ENCODE measurements around the gene CIRBP. TPM values are rescaled to one million over a fixed set of nuclear protein-coding genes. Genes with fewer than 3 reads are reported as not detected.
A peak's percentile ranks its signal among the peaks of the same experiment; 100 is the strongest.

CIRBP gene
- total and polyA plus RNA-seq, 3 experiments from 2014 or later: 238 to 258 (median 253) TPM

DNA sequence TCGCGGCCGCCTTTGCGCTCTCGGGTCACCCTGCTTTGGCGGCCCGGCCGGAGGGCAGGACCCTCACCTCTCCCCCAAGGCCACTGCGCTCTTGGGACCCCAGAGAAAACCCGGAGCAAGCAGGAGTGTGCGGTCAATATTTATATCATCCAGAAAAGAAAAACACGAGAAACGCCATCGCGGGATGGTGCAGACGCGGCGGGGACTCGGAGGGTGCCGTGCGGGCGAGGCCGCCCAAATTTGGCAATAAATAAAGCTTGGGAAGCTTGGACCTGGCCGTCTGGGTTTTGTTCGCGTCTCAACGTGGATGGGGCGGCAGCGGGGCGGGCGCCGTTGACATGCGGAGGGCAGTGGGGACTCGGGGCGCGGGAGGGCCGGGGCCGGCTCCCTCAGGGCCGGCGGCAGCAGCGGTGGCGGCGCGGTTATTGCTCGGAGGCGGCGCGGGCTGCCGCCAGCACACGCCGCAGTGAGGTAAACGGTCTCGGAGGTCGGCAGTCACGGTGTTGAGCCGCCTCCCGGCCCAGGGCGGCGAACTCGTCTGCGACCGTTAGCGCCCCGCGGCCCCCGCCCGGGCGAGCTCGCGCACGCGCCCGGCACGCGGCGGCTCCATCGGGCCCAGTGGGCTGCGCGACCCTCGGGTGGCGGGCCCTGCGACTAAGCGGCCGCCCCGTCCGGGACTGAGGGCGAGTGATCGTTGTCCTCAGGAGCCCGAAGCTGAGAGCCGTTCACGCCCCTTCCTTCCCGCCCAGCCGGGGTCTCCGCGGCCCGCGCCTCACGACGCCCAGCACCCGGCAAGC, 40.8 kb upstream of the CIRBP start:
- Mint-ChIP-seq H3K4me1 (peaks cover 0 to 4% (median 0%) of the 10 kb centered on the region in 3 donors), H3K4me3 (no peak overlapping the region), H3K27ac (no peak overlapping the region), H3K9me3 (no peaks in the 10 kb centered on the region), H3K27me3 (no peaks in the 10 kb centered on the region), H3K36me3 (peaks cover 0 to 4% (median 0%) of the 10 kb centered on the region in 3 donors)
- ChIA-PET POLR2A (interaction anchor here (0.6 to 0.7 kb wide), 2 partner anchors 17 to 510 kb away, joined by 3 read pairs; no protein-coding TSS in a partner anchor), CTCF (no interaction called here)
- Histone ChIP-seq H3K9me3 (ENCODE audit: low read length) (no peaks in the 10 kb centered on the region), H3K36me3 (ENCODE audit: insufficient read depth, low read length) (no peaks in the 10 kb centered on the region), H3K4me3 (ENCODE audit: low read length) (no peak overlapping the region), H3K27me3 (ENCODE audit: insufficient read depth, low read length, poor library complexity, severe bottlenecking) (no peaks in the 10 kb centered on the region), H3K27ac (ENCODE audit: low read depth, low read length) (no peak overlapping the region), H3K4me1 (ENCODE audit: insufficient read depth, low read length) (no peaks in the 10 kb centered on the region)
- DNase-seq: no peak

DNA sequence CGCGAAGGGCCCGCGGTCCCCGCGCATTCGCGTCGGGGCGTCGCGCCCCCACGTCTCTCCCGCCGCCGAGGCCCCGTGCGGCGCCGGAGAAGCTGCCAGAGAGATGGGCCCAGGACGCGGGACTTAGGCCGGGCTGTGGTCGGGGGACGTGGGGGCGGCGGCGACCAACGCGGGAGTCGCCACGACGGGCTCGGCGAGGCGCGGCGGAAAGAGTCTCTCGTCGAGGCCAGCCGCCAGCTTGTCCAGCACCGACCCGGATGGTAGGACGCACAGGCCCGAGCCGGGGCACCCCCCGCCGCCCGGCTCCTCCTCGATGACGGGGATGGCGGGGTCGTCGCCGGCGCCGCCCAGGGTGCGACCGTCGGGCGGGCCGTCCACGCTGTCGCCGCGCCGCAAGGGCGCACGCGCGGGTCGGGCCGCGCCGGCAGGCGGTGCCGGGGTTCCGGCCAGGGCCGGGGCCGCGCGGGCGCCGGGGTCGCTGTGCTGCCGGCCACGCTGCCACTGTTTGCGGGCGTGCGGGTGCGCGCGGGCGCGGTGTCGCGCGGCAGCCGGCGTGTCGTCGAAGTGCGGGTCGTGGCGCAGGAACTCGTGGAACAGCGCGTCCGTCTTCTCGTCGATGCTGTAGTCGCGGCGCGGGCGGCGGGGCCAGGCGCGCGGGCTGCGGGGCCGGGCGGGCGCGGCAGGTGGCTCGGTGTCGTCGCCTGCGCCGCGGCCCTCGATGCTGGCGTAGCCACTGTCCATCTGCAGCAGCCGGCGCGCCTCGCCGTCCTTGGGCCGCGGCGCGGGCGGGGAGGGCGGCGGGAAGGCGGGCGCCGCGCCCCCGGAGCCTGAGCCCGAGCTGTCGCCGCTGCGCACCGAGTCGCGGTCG, 39.8 kb upstream of the CIRBP start:
- no peaks in the 10 kb centered on the region for H3K27me3 Mint-ChIP-seq
- no peak overlapping the region for H3K4me3 Mint-ChIP-seq
- no peak for DNase-seq
- peaks cover 0 to 4% (median 0%) of the 10 kb centered on the region in 3 donors for H3K36me3 Mint-ChIP-seq
- no peaks in the 10 kb centered on the region for H3K36me3 ChIP-seq (ENCODE audit: insufficient read depth, low read length)
- no peaks in the 10 kb centered on the region for H3K27me3 ChIP-seq (ENCODE audit: insufficient read depth, low read length, poor library complexity, severe bottlenecking)
- POLR2A ChIA-PET: no interaction called here
- no peak overlapping the region for H3K27ac Mint-ChIP-seq
- no peaks in the 10 kb centered on the region for H3K4me1 ChIP-seq (ENCODE audit: insufficient read depth, low read length)
- peaks cover 0 to 4% (median 0%) of the 10 kb centered on the region in 3 donors for H3K4me1 Mint-ChIP-seq
- H3K9me3 ChIP-seq (ENCODE audit: low read length): no peaks in the 10 kb centered on the region
- no peak overlapping the region for H3K4me3 ChIP-seq (ENCODE audit: low read length)
- no peak overlapping the region for H3K27ac ChIP-seq (ENCODE audit: low read depth, low read length)
- CTCF ChIA-PET: no interaction called here
- H3K9me3 Mint-ChIP-seq: no peaks in the 10 kb centered on the region

DNA sequence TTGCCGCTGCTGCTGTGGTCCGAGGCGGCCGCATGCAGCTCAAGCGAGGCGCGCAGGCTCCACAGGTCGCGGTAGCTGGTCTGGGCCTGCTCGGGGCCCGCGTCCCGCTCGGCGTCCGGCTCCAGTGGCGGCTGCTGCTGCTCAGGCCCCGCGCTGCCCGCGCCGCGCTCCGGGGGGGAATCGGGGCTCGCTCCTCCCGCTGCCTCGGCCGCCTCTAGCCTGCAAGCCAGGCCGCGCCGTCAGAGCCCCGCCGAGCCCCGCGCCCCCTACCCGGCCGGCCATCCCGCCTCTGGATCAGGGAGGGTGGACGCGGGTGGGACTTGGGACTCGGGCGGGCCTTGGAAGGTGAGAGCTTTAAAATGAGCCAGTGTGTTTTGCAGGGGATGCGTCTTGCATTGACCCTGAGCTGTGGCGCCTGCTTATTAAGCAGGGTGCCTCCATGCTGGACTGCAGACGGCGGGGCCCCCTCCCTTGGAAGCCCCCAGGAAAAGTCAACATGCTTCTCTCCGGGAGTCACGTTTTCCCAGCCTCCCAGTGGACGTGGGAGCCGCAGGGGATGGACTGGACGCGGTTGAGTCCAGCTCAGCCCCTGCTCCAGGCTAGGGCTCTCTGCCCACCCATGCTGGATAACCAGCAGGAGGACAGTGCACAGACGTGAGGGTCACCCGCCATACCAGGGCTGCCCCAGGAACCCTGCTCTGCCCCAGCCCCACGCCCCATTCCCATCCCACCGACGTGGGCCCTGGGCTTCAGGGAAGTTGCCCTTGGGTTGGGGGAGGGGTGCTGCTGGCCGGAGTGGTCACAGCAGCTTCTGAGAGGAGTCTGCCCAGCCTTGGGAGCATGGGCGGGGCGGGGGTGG, 39.0 kb upstream of the CIRBP start:
- Mint-ChIP-seq H3K36me3 (peaks cover 0 to 4% (median 0%) of the 10 kb centered on the region in 3 donors), H3K27me3 (no peaks in the 10 kb centered on the region), H3K27ac (no peak overlapping the region), H3K9me3 (no peaks in the 10 kb centered on the region), H3K4me1 (peaks cover 0 to 4% (median 0%) of the 10 kb centered on the region in 3 donors), H3K4me3 (no peak overlapping the region)
- no peaks in the 10 kb centered on the region for H3K27me3 ChIP-seq (ENCODE audit: insufficient read depth, low read length, poor library complexity, severe bottlenecking)
- no peaks in the 10 kb centered on the region for H3K4me1 ChIP-seq (ENCODE audit: insufficient read depth, low read length)
- POLR2A ChIA-PET: no interaction called here
- DNase-seq: peak in 1 of 5 donors; percentile 46
- no peaks in the 10 kb centered on the region for H3K9me3 ChIP-seq (ENCODE audit: low read length)
- no peak overlapping the region for H3K27ac ChIP-seq (ENCODE audit: low read depth, low read length)
- no peak overlapping the region for H3K4me3 ChIP-seq (ENCODE audit: low read length)
- H3K36me3 ChIP-seq (ENCODE audit: insufficient read depth, low read length): no peaks in the 10 kb centered on the region
- CTCF ChIA-PET: no interaction called here

DNA sequence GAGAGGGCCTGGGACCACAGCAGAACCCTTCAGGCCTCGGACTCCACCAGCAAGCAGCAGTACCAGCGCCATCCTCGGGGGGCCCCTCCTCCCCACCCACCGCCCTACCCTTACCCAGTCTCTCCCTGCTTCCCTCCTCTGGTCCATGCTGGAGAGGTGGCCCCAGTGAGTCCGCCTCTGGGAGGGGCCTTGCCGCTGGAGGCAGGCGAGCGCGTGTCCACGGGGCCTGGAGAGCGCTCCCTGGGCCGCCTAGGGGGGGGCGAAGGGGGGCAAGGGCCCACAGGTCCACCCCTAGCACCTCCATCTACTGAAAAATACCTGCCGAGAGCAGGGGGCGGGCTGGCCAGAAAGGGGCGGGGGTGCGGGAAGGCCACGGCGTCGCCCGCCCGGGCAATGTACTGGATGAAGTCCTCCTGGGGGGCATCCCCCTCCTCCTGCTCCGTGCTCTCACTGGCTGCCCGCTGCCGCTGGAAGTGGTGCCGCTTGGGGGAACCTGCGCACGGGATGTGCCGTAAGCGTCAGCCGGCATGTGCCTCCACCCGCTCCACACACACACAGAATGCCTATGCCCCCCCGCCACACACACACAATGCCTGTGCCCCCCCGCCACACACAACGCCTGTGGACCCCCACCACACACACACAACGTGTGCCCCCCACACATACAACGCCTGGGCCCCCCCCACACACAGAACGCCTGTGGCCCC, 38.2 kb upstream of the CIRBP start:
- H3K4me3 ChIP-seq (ENCODE audit: low read length): no peak overlapping the region
- H3K36me3 ChIP-seq (ENCODE audit: insufficient read depth, low read length): no peaks in the 10 kb centered on the region
- no peak overlapping the region for H3K4me3 Mint-ChIP-seq
- no peaks in the 10 kb centered on the region for H3K9me3 Mint-ChIP-seq
- peaks cover 0 to 4% (median 0%) of the 10 kb centered on the region in 3 donors for H3K36me3 Mint-ChIP-seq
- H3K9me3 ChIP-seq (ENCODE audit: low read length): no peaks in the 10 kb centered on the region
- no peaks in the 10 kb centered on the region for H3K4me1 ChIP-seq (ENCODE audit: insufficient read depth, low read length)
- peaks cover 0 to 4% (median 0%) of the 10 kb centered on the region in 3 donors for H3K4me1 Mint-ChIP-seq
- no peak overlapping the region for H3K27ac ChIP-seq (ENCODE audit: low read depth, low read length)
- no peak overlapping the region for H3K27ac Mint-ChIP-seq
- CTCF ChIA-PET: no interaction called here
- peaks cover 0 to 1% of the 10 kb centered on the region in 2 donors for H3K27me3 Mint-ChIP-seq
- POLR2A ChIA-PET: no interaction called here
- no peak for DNase-seq
- no peaks in the 10 kb centered on the region for H3K27me3 ChIP-seq (ENCODE audit: insufficient read depth, low read length, poor library complexity, severe bottlenecking)

DNA sequence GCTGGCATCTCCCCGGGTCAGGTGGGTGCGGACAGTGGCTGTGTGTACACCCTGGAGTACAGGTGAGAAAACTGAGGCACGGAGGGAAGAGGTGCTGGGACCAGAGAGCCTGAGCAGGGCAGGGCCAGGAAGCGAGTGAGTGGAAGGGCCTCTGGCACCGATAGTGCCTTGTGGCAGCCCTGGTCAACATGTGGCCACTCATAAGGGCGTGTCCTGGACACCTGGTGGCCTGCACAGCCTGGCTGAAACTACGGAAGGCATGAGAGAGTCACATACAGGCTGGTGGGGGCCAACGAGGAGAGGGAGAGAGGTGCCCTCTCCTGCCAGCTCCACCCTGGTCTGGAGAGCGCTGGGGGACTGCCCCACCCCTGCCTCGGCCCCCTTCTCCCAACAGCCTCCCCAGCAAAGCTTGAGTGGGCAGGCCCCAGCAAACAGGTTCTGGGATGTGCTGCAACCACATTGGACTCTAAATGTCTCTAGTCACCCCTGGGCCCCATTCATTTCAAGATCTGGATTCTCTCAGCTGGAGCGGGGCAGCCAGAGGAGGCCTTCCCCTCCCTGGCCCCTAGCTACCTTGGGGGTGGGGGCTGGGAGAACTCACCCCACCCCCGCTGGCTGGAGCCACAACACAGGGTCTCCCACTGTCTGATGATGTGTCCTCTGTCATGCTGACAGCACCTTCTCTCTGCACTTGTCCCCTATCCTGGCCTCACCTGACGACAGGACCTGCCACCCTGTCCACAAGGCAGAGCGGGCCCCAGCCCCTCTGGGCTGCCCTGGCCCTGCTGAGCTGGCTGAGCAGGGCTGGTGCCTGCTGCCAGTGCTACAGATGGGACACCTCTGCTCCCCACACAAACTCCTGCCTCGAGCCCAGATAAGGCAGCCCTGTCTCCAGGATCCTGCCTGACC, 37.1 kb upstream of the CIRBP start:
- Histone ChIP-seq H3K4me3 (ENCODE audit: low read length) (no peak overlapping the region), H3K36me3 (ENCODE audit: insufficient read depth, low read length) (no peaks in the 10 kb centered on the region), H3K9me3 (ENCODE audit: low read length) (no peaks in the 10 kb centered on the region), H3K27me3 (ENCODE audit: insufficient read depth, low read length, poor library complexity, severe bottlenecking) (no peaks in the 10 kb centered on the region), H3K27ac (ENCODE audit: low read depth, low read length) (no peak overlapping the region), H3K4me1 (ENCODE audit: insufficient read depth, low read length) (no peaks in the 10 kb centered on the region)
- no peak for DNase-seq
- ChIA-PET POLR2A (interaction anchor here (1.0 kb wide), 1 partner anchor 37 kb away, joined by 3 read pairs; the partner anchor contains the start of gene CIRBP), CTCF (interaction anchor here (0.9 to 1.2 kb wide), 2 partner anchors 34 to 118 kb away, joined by 3 to 4 read pairs; no protein-coding TSS in a partner anchor)
- Mint-ChIP-seq H3K27me3 (peaks cover 0 to 1% of the 10 kb centered on the region in 2 donors), H3K27ac (peak overlapping the region in 5 of 8 donors; percentile 35 to 78 (median 55)), H3K36me3 (peaks cover 0 to 4% (median 0%) of the 10 kb centered on the region in 3 donors), H3K9me3 (no peaks in the 10 kb centered on the region), H3K4me1 (peaks cover 0 to 4% (median 0%) of the 10 kb centered on the region in 3 donors), H3K4me3 (peak overlapping the region in 1 of 7 donors; percentile 68)

DNA sequence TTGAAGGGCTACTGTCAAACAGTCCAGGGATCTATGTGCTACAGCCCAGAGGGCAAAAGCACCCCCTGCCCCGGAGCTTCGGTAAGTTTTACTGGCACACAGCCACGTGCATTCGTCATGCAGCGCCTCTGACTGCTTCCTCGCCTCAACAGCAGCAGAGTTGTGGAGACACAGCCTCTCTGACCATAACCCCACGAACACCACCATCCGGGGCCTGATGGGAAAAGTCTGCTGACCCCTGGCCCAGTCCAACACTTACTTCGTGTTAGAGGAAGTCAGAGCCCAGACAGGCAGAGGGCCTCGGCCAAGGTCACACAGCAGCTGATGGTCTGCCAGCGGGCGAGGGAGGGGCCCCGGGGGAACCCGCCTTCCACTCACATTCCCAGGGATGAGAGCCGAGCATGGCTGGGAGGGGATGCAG, 36.5 kb upstream of the CIRBP start:
- no peak for DNase-seq
- no peaks in the 10 kb centered on the region for H3K36me3 Mint-ChIP-seq
- Histone ChIP-seq H3K4me3 (ENCODE audit: low read length) (no peak overlapping the region), H3K4me1 (ENCODE audit: insufficient read depth, low read length) (no peaks in the 10 kb centered on the region), H3K9me3 (ENCODE audit: low read length) (no peaks in the 10 kb centered on the region), H3K36me3 (ENCODE audit: insufficient read depth, low read length) (no peaks in the 10 kb centered on the region), H3K27ac (ENCODE audit: low read depth, low read length) (no peak overlapping the region), H3K27me3 (ENCODE audit: insufficient read depth, low read length, poor library complexity, severe bottlenecking) (no peaks in the 10 kb centered on the region)
- ChIA-PET POLR2A (interaction anchor here (1.0 kb wide), 1 partner anchor 36 kb away, joined by 3 read pairs; the partner anchor contains the start of gene CIRBP), CTCF (interaction anchor here (0.9 to 1.2 kb wide), 2 partner anchors 34 to 119 kb away, joined by 3 to 4 read pairs; no protein-coding TSS in a partner anchor)
- H3K4me3 Mint-ChIP-seq: peak overlapping the region in 1 of 7 donors; percentile 68
- peaks cover 0 to 1% of the 10 kb centered on the region in 2 donors for H3K27me3 Mint-ChIP-seq
- H3K27ac Mint-ChIP-seq: peak overlapping the region in 4 of 8 donors; percentile 35 to 70 (median 44)
- H3K9me3 Mint-ChIP-seq: no peaks in the 10 kb centered on the region
- peaks cover 0 to 4% (median 0%) of the 10 kb centered on the region in 3 donors for H3K4me1 Mint-ChIP-seq
